Fibroblast of lung (primary cell): ENCODE data around the gene MSLN.

Source experiments
- EZH2 ChIP-seq: IDR thresholded peaks from 2 replicates; pipeline ENCODE4 v1.5.1; 2012; ENCODE audit warnings: low read length, control low read depth, mild to moderate bottlenecking; ENCODE audit errors: missing control alignments
- TF ChIP-seq, protein P1 (sequence below), 2 donors: IDR thresholded peaks in 1 of 2; conservative IDR thresholded peaks in 1 of 2; 1 replicate in 1 of 2; 2 replicates in 1 of 2; pipeline ENCODE4 v1.5.1; 2011 to 2012; ENCODE audit warnings: low read length in 2 of 2, control low read depth in 1 of 2, inconsistent platforms in 1 of 2, low read depth in 1 of 2, mild to moderate bottlenecking in 1 of 2

DNA sequence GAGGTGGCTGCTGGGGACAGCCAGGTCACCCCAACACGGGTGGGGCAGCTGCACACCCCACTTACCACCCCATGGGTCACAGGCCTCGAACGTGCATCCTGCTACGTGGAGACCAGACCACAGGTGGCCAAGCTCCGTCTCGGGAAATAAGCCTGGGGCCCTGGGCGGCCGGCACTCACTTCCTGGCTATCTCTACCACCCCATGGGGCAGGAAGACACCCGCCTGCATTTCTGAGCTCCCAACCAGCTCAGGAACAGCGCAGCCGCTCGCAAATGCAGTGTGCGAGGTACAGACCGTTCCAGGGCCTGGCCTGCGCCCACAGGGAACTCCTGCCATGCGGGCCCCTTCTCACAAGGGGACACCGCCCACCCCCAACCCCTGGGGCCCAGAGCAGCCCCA is 44.9 kb downstream of the MSLN start:
- TF ChIP-seq, protein P1, sequence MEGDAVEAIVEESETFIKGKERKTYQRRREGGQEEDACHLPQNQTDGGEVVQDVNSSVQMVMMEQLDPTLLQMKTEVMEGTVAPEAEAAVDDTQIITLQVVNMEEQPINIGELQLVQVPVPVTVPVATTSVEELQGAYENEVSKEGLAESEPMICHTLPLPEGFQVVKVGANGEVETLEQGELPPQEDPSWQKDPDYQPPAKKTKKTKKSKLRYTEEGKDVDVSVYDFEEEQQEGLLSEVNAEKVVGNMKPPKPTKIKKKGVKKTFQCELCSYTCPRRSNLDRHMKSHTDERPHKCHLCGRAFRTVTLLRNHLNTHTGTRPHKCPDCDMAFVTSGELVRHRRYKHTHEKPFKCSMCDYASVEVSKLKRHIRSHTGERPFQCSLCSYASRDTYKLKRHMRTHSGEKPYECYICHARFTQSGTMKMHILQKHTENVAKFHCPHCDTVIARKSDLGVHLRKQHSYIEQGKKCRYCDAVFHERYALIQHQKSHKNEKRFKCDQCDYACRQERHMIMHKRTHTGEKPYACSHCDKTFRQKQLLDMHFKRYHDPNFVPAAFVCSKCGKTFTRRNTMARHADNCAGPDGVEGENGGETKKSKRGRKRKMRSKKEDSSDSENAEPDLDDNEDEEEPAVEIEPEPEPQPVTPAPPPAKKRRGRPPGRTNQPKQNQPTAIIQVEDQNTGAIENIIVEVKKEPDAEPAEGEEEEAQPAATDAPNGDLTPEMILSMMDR (conservative IDR thresholded peaks at IDR 0.05 in 1 of 2, IDR thresholded peaks at IDR 0.05 in 1 of 2; ENCODE audit: low read depth in 1 of 2, low read length in 2 of 2), result no peak
- TF ChIP-seq EZH2, result no peak
